HEK293 (cell line): ENCODE measurements around the gene ULBP1.

ENCODE experiments used
- ATF2 ChIP-seq: fragments of 450-650 bp; formaldehyde crosslinking; IDR thresholded peaks from 2 replicates; pipeline ENCODE4 v1.5.1; 2016; ENCODE audit warnings: missing biosample characterization, missing genetic modification characterization, low read depth
- GLI4 ChIP-seq: fragments of 450-650 bp; formaldehyde crosslinking; IDR thresholded peaks from 2 replicates; pipeline ENCODE4 v1.5.1; 2016; ENCODE audit warnings: missing biosample characterization, missing genetic modification characterization
- KLF10 ChIP-seq: fragments of 450-650 bp; IDR thresholded peaks from 2 replicates; pipeline ENCODE4 v1.5.1; 2018; ENCODE audit warnings: missing biosample characterization, mild to moderate bottlenecking, missing genetic modification characterization
- ZBTB17 ChIP-seq: fragments of 450-650 bp; formaldehyde crosslinking; IDR thresholded peaks from 2 replicates; pipeline ENCODE4 v1.5.1; 2016; ENCODE audit warnings: missing biosample characterization, missing genetic modification characterization
- ZBTB48 ChIP-seq: fragments of 450-650 bp; formaldehyde crosslinking; IDR thresholded peaks from 2 replicates; pipeline ENCODE4 v1.5.1; 2016; ENCODE audit warnings: missing biosample characterization, missing genetic modification characterization
- ZFP37 ChIP-seq: fragments of 450-650 bp; formaldehyde crosslinking; IDR thresholded peaks from 2 replicates; pipeline ENCODE4 v1.5.1; 2016; ENCODE audit warnings: missing biosample characterization, missing genetic modification characterization
- ZNF324 ChIP-seq: fragments of 450-650 bp; formaldehyde crosslinking; IDR thresholded peaks from 2 replicates; pipeline ENCODE4 v1.5.1; 2016; ENCODE audit warnings: missing biosample characterization, missing genetic modification characterization
- ZNF391 ChIP-seq: fragments of 450-650 bp; formaldehyde crosslinking; IDR thresholded peaks from 2 replicates; pipeline ENCODE4 v1.5.1; 2016; ENCODE audit warnings: low read depth, missing biosample characterization, missing genetic modification characterization, borderline replicate concordance
- ZNF423 ChIP-seq: fragments of 450-650 bp; formaldehyde crosslinking; IDR thresholded peaks from 2 replicates; pipeline ENCODE4 v1.5.1; 2016; ENCODE audit warnings: missing biosample characterization, missing genetic modification characterization
- ZNF510 ChIP-seq: fragments of 450-650 bp; formaldehyde crosslinking; IDR thresholded peaks from 2 replicates; pipeline ENCODE4 v1.5.1; 2018; ENCODE audit warnings: mild to moderate bottlenecking, missing genetic modification characterization, missing biosample characterization; ENCODE audit not compliant: insufficient replicate concordance
- ZNF514 ChIP-seq: fragments of 450-650 bp; formaldehyde crosslinking; IDR thresholded peaks from 2 replicates; pipeline ENCODE4 v1.5.1; 2016; ENCODE audit warnings: missing biosample characterization, missing genetic modification characterization
- ZNF518A ChIP-seq: fragments of 450-650 bp; formaldehyde crosslinking; conservative IDR thresholded peaks from 2 replicates; pipeline ENCODE4 v1.5.1; 2016; ENCODE audit warnings: low read depth, missing biosample characterization, missing genetic modification characterization
- ZNF544 ChIP-seq: fragments of 450-650 bp; formaldehyde crosslinking; IDR thresholded peaks from 2 replicates; pipeline ENCODE4 v1.5.0; 2017; ENCODE audit warnings: missing biosample characterization, missing genetic modification characterization
- ZNF580 ChIP-seq: fragments of 450-650 bp; formaldehyde crosslinking; IDR thresholded peaks from 2 replicates; pipeline ENCODE4 v1.5.1; 2016; ENCODE audit warnings: missing biosample characterization, missing genetic modification characterization
- ZNF585B ChIP-seq: fragments of 450-650 bp; formaldehyde crosslinking; IDR thresholded peaks from 2 replicates; pipeline ENCODE4 v1.5.1; 2016; ENCODE audit warnings: missing biosample characterization, missing genetic modification characterization
- ZNF621 ChIP-seq: fragments of 450-650 bp; formaldehyde crosslinking; IDR thresholded peaks from 2 replicates; pipeline ENCODE4 v1.5.1; 2017; ENCODE audit warnings: missing biosample characterization, missing genetic modification characterization
- ZNF654 ChIP-seq: fragments of 450-650 bp; formaldehyde crosslinking; IDR thresholded peaks from 2 replicates; pipeline ENCODE4 v1.5.1; 2016; ENCODE audit warnings: low read depth, missing biosample characterization, missing genetic modification characterization
- ZNF768 ChIP-seq: fragments of 450-650 bp; formaldehyde crosslinking; IDR thresholded peaks from 2 replicates; pipeline ENCODE4 v1.5.1; 2018; ENCODE audit warnings: missing biosample characterization, mild to moderate bottlenecking, missing genetic modification characterization
- ZNF785 ChIP-seq: fragments of 450-650 bp; formaldehyde crosslinking; IDR thresholded peaks from 2 replicates; pipeline ENCODE4 v1.5.1; 2016; ENCODE audit warnings: missing biosample characterization, missing genetic modification characterization
- ZNF843 ChIP-seq: fragments of 450-650 bp; formaldehyde crosslinking; IDR thresholded peaks from 2 replicates; pipeline ENCODE4 v1.5.1; 2016; ENCODE audit warnings: missing biosample characterization, missing genetic modification characterization
- TF ChIP-seq, protein P1 (sequence below): fragments of 450-650 bp; formaldehyde crosslinking; IDR thresholded peaks from 2 replicates; pipeline ENCODE4 v1.5.1; 2016; ENCODE audit warnings: missing biosample characterization, missing genetic modification characterization
- TF ChIP-seq, protein P2 (sequence below): fragments of 450-650 bp; formaldehyde crosslinking; IDR thresholded peaks from 2 replicates; pipeline ENCODE4 v1.5.1; 2016; ENCODE audit warnings: missing biosample characterization, missing genetic modification characterization
- TF ChIP-seq, protein P3 (sequence below): fragments of 450-650 bp; formaldehyde crosslinking; IDR thresholded peaks from 2 replicates; pipeline ENCODE4 v1.5.1; 2016; ENCODE audit warnings: missing biosample characterization, missing genetic modification characterization, borderline replicate concordance

Gene ULBP1

GRCh38 chr6:149934249-149935156 is 29.2 kb upstream of the ULBP1 start (continued):
- TF ChIP-seq ZNF510 (no peak), GLI4 (tag by site-specific recombination) (peak; percentile 56; the same call in 1 of the 2 replicates), ZFP37 (tag by site-specific recombination) (0 out of 2 replicates have a peak, but pooled peaks have one; percentile 69), ZNF843 (tag by site-specific recombination) (peak; percentile 13; the same call in 1 of the 2 replicates), ZBTB17 (tag by site-specific recombination) (peak; percentile 78), ZBTB48 (tag by site-specific recombination) (0 out of 2 replicates have a peak, but pooled peaks have one; percentile 35), KLF10 (0 out of 2 replicates have a peak, but pooled peaks have one; percentile 33), ZNF423 (tag by site-specific recombination) (no peak), ZNF768 (tag by site-specific recombination) (no peak), ZNF324 (tag by site-specific recombination) (peak; percentile 84), ZNF585B (tag by site-specific recombination) (no peak), ZNF621 (tag by site-specific recombination) (no peak), ZNF514 (tag by site-specific recombination) (no peak), ZNF544 (no peak), ZNF654 (peak; percentile 94), ZNF518A (tag by site-specific recombination) (0 out of 2 replicates have a peak, but pooled peaks have one; percentile 45), ZNF580 (tag by site-specific recombination) (0 out of 2 replicates have a peak, but pooled peaks have one; percentile 26), ZNF391 (0 out of 2 replicates have a peak, but pooled peaks have one; percentile 44), ZNF785 (tag by site-specific recombination) (peak; percentile 38; the same call in 1 of the 2 replicates), ATF2 (tag by site-specific recombination) (peak; percentile 99)
- TF ChIP-seq, protein P1, sequence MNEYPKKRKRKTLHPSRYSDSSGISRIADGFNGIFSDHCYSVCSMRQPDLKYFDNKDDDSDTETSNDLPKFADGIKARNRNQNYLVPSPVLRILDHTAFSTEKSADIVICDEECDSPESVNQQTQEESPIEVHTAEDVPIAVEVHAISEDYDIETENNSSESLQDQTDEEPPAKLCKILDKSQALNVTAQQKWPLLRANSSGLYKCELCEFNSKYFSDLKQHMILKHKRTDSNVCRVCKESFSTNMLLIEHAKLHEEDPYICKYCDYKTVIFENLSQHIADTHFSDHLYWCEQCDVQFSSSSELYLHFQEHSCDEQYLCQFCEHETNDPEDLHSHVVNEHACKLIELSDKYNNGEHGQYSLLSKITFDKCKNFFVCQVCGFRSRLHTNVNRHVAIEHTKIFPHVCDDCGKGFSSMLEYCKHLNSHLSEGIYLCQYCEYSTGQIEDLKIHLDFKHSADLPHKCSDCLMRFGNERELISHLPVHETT (tag by site-specific recombination) = 0 out of 2 replicates have a peak, but pooled peaks have one; percentile 18
- TF ChIP-seq, protein P2, sequence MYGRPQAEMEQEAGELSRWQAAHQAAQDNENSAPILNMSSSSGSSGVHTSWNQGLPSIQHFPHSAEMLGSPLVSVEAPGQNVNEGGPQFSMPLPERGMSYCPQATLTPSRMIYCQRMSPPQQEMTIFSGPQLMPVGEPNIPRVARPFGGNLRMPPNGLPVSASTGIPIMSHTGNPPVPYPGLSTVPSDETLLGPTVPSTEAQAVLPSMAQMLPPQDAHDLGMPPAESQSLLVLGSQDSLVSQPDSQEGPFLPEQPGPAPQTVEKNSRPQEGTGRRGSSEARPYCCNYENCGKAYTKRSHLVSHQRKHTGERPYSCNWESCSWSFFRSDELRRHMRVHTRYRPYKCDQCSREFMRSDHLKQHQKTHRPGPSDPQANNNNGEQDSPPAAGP (tag by site-specific recombination) = peak; percentile 43; the same call in 1 of the 2 replicates
- TF ChIP-seq, protein P3, sequence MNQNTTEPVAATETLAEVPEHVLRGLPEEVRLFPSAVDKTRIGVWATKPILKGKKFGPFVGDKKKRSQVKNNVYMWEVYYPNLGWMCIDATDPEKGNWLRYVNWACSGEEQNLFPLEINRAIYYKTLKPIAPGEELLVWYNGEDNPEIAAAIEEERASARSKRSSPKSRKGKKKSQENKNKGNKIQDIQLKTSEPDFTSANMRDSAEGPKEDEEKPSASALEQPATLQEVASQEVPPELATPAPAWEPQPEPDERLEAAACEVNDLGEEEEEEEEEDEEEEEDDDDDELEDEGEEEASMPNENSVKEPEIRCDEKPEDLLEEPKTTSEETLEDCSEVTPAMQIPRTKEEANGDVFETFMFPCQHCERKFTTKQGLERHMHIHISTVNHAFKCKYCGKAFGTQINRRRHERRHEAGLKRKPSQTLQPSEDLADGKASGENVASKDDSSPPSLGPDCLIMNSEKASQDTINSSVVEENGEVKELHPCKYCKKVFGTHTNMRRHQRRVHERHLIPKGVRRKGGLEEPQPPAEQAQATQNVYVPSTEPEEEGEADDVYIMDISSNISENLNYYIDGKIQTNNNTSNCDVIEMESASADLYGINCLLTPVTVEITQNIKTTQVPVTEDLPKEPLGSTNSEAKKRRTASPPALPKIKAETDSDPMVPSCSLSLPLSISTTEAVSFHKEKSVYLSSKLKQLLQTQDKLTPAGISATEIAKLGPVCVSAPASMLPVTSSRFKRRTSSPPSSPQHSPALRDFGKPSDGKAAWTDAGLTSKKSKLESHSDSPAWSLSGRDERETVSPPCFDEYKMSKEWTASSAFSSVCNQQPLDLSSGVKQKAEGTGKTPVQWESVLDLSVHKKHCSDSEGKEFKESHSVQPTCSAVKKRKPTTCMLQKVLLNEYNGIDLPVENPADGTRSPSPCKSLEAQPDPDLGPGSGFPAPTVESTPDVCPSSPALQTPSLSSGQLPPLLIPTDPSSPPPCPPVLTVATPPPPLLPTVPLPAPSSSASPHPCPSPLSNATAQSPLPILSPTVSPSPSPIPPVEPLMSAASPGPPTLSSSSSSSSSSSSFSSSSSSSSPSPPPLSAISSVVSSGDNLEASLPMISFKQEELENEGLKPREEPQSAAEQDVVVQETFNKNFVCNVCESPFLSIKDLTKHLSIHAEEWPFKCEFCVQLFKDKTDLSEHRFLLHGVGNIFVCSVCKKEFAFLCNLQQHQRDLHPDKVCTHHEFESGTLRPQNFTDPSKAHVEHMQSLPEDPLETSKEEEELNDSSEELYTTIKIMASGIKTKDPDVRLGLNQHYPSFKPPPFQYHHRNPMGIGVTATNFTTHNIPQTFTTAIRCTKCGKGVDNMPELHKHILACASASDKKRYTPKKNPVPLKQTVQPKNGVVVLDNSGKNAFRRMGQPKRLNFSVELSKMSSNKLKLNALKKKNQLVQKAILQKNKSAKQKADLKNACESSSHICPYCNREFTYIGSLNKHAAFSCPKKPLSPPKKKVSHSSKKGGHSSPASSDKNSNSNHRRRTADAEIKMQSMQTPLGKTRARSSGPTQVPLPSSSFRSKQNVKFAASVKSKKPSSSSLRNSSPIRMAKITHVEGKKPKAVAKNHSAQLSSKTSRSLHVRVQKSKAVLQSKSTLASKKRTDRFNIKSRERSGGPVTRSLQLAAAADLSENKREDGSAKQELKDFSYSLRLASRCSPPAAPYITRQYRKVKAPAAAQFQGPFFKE (tag by site-specific recombination) = peak; percentile 34; the same call in 1 of the 2 replicates
